Measurements from ENCODE around the gene GLUD2. TPM values are rescaled to one million over a fixed set of nuclear protein-coding genes. Genes with fewer than 3 reads are reported as not detected.

GLUD2 gene
- total RNA-seq, 1 experiment from 2014 or later, result 0.22 TPM

GRCh38 chrX:120999413-120999812, 48.0 kb upstream of the GLUD2 start (continued):
- TF ChIP-seq REST (IDR thresholded peaks at IDR 0.05; ENCODE audit: low read depth) (no peak), ZNF274 (IDR thresholded peaks at IDR 0.05; ENCODE audit: low read depth, low read length) (no peak), CTCF (IDR thresholded peaks at IDR 0.05 in 2 of 3, conservative IDR thresholded peaks at IDR 0.05 in 1 of 3; ENCODE audit: borderline replicate concordance in 1 of 3, insufficient read depth in 1 of 3, low read depth in 2 of 3, low read length in 2 of 3) (no peak)

- no peaks in the 10 kb centered on the region for H3K9me3 ChIP-seq (ENCODE audit: control insufficient read depth in 1 of 2, insufficient read depth in 1 of 2, low read depth in 1 of 2, low read length in 2 of 2)
- POLR2A ChIA-PET, result no interaction called here
- no TSS peak for BruUV-seq (replicated peaks)
- no peaks in the 10 kb centered on the region for H3K36me3 ChIP-seq (ENCODE audit: control insufficient read depth in 1 of 2, insufficient read depth in 2 of 2, low read length in 2 of 2)
- no peaks in the 10 kb centered on the region for H3K79me2 ChIP-seq (ENCODE audit: insufficient read depth, low read length)
- ATAC-seq (peak; percentile 69), DNase-seq (ENCODE audit: low read depth, low spot score) (peak; percentile 36)
- no peaks in the 10 kb centered on the region for H3K4me1 ChIP-seq (ENCODE audit: control insufficient read depth in 1 of 2, insufficient read depth in 2 of 2, low read length in 2 of 2)
- H4K20me1 ChIP-seq (ENCODE audit: insufficient read depth), result no peaks in the 10 kb centered on the region
- H3K27ac ChIP-seq (ENCODE audit: low read depth, low read length), result no peak overlapping the region
- intact Hi-C loops (cut with micrococcal nuclease), result no loop called here
- peak overlapping the region; percentile 68 for H2AFZ ChIP-seq (ENCODE audit: low read depth, low read length, poor library complexity, severe bottlenecking)
- no peaks in the 10 kb centered on the region for H3K27me3 ChIP-seq (ENCODE audit: insufficient read depth, low read length)
- RAD21 ChIA-PET (ENCODE audit: low non-redundant PET in 1 of 2, low total read pairs in 2 of 2, uncharacterized antibody in 2 of 2, unreplicated experiment in 2 of 2), result no interaction called here
- no peak overlapping the region for H3K4me3 ChIP-seq (replicated peaks in 1 of 2; ENCODE audit: low read depth in 1 of 2, low read length in 2 of 2)
- H3K9ac ChIP-seq (ENCODE audit: low read length), result no peak overlapping the region
- TF ChIP-seq SIN3A (IDR thresholded peaks at IDR 0.05; ENCODE audit: low read depth), result no peak
- peak; percentile 17 to 46 (median 39); a peak in 5 of 6 replicates for TF ChIP-seq CTCF (IDR thresholded peaks at IDR 0.05 in 2 of 3, conservative IDR thresholded peaks at IDR 0.05 in 1 of 3; ENCODE audit: borderline replicate concordance in 1 of 3, insufficient read depth in 1 of 3, low read depth in 2 of 3, low read length in 2 of 3)
- TF ChIP-seq ZBTB33 (IDR thresholded peaks at IDR 0.05; ENCODE audit: extremely low read depth, insufficient replicate concordance, low read length), result no peak
- no peak for TF ChIP-seq POLR2AphosphoS5 (IDR thresholded peaks at IDR 0.05; ENCODE audit: low read depth, low read length)
- no peak for TF ChIP-seq ZFX (IDR thresholded peaks at IDR 0.05)
- no peak for TF ChIP-seq ATF3 (IDR thresholded peaks at IDR 0.05)
- peak; percentile 59 for TF ChIP-seq RAD21 (IDR thresholded peaks at IDR 0.05; ENCODE audit: low read depth)
- TF ChIP-seq EZH2 (IDR thresholded peaks at IDR 0.05), result no peak
- no peak for TF ChIP-seq CBX3 (IDR thresholded peaks at IDR 0.05; ENCODE audit: low read depth)
- no peak for TF ChIP-seq SRF (IDR thresholded peaks at IDR 0.05; ENCODE audit: low read depth)
- no peak for TF ChIP-seq SP1 (IDR thresholded peaks at IDR 0.05; ENCODE audit: low read depth)
- TF ChIP-seq CEBPB (IDR thresholded peaks at IDR 0.05; ENCODE audit: low read depth), result peak; percentile 47
- CTCF ChIA-PET, result interaction anchor here (0.7 kb wide), 1 partner anchor 308 kb away, joined by 3 read pairs; no protein-coding TSS in a partner anchor
- H3K4me2 ChIP-seq (ENCODE audit: low read length), result no peak overlapping the region
- H3K9me2 ChIP-seq (ENCODE audit: insufficient read depth), result no peaks in the 10 kb centered on the region
These were observed 46.8 kb upstream of the GLUD2 start for GRCh38 chrX:121000589-121000988.
